H9 (cell line): ENCODE data around the gene HAT1. TPM values are rescaled to one million over a fixed set of nuclear protein-coding genes. Genes with fewer than 3 reads are reported as not detected.

Source experiments
- DNase-seq: peaks from one replicate; pipeline ENCODE4 v3.0.0-alpha.2; 2017
- H2AFZ ChIP-seq: one replicate; pipeline ENCODE4 v1.6.1; 2013; ENCODE audit warnings: mild to moderate bottlenecking, low read length, control low read depth, moderate library complexity
- H2AK5ac ChIP-seq: 2 replicates; pipeline ENCODE4 v1.6.1; 2013; ENCODE audit warnings: low read length, control low read depth, mixed read lengths; ENCODE audit not compliant: insufficient read length
- H2BK120ac ChIP-seq: one replicate; pipeline ENCODE4 v1.6.1; 2013; ENCODE audit warnings: low read depth, mild to moderate bottlenecking, low read length, control low read depth, inconsistent platforms; ENCODE audit not compliant: poor library complexity, severe bottlenecking
- H2BK12ac ChIP-seq: 2 replicates; pipeline ENCODE4 v1.6.1; 2013; ENCODE audit warnings: low read length, control low read depth, mixed read lengths, low read depth; ENCODE audit not compliant: insufficient read length
- H2BK15ac ChIP-seq: 2 replicates; pipeline ENCODE4 v1.6.1; 2013; ENCODE audit warnings: low read depth, low read length, control low read depth
- H2BK20ac ChIP-seq: one replicate; pipeline ENCODE4 v1.6.1; 2013; ENCODE audit warnings: low read depth, mild to moderate bottlenecking, low read length, control low read depth, inconsistent platforms; ENCODE audit not compliant: poor library complexity, severe bottlenecking
- H2BK5ac ChIP-seq: 2 replicates; pipeline ENCODE4 v1.6.1; 2013; ENCODE audit warnings: low read length, control low read depth, mixed read lengths; ENCODE audit not compliant: insufficient read length
- H3K14ac ChIP-seq: 2 replicates; pipeline ENCODE4 v1.6.1; 2013; ENCODE audit warnings: low read length, control low read depth; ENCODE audit not compliant: insufficient read depth
- H3K18ac ChIP-seq: 2 replicates; pipeline ENCODE4 v1.6.1; 2013; ENCODE audit warnings: low read depth, mild to moderate bottlenecking, mixed read lengths, low read length, control low read depth; ENCODE audit not compliant: insufficient read length
- H3K23ac ChIP-seq: 2 replicates; pipeline ENCODE4 v1.6.1; 2013; ENCODE audit warnings: low read length, control low read depth, mixed read lengths, low read depth; ENCODE audit not compliant: insufficient read length
- H3K23me2 ChIP-seq: 2 replicates; pipeline ENCODE4 v1.6.1; 2013; ENCODE audit warnings: low read depth, mild to moderate bottlenecking, mixed read lengths, low read length, control low read depth; ENCODE audit not compliant: insufficient read length, poor library complexity, severe bottlenecking
- H3K27ac ChIP-seq: 2 replicates; pipeline ENCODE4 v1.5.1; 2013; ENCODE audit warnings: low read length, control low read depth, mixed read lengths, low read depth; ENCODE audit not compliant: insufficient read length
- H3K27me3 ChIP-seq: 2 replicates; pipeline ENCODE4 v1.6.1; 2013; ENCODE audit warnings: low read length, control low read depth, inconsistent platforms; ENCODE audit not compliant: insufficient read depth
- H3K4ac ChIP-seq: 2 replicates; pipeline ENCODE4 v1.6.1; 2013; ENCODE audit warnings: low read depth, mild to moderate bottlenecking, control low read depth, inconsistent platforms, low read length, moderate library complexity
- H3K4me1 ChIP-seq: 2 replicates; pipeline ENCODE4 v1.6.1; 2013; ENCODE audit warnings: low read length, control low read depth, inconsistent platforms; ENCODE audit not compliant: insufficient read depth
- H3K4me2 ChIP-seq: 2 replicates; pipeline ENCODE4 v1.6.1; 2013; ENCODE audit warnings: low read length, control low read depth, mixed read lengths; ENCODE audit not compliant: insufficient read length, insufficient read depth
- H3K56ac ChIP-seq: 2 replicates; pipeline ENCODE4 v1.6.1; 2013; ENCODE audit warnings: low read depth, mild to moderate bottlenecking, mixed read lengths, low read length, control low read depth; ENCODE audit not compliant: insufficient read length
- H3K79me1 ChIP-seq: 2 replicates; pipeline ENCODE4 v1.6.1; 2013; ENCODE audit warnings: low read depth, mild to moderate bottlenecking, moderate library complexity, low read length, control low read depth, inconsistent platforms; ENCODE audit not compliant: insufficient read depth, poor library complexity, severe bottlenecking
- H3K79me2 ChIP-seq: 2 replicates; pipeline ENCODE4 v1.6.1; 2013; ENCODE audit warnings: low read length, control low read depth, inconsistent platforms; ENCODE audit not compliant: insufficient read depth
- H3K9ac ChIP-seq: 2 replicates; pipeline ENCODE4 v1.6.1; 2013; ENCODE audit warnings: low read length, control low read depth, mixed read lengths; ENCODE audit not compliant: insufficient read length; ENCODE audit errors: extremely low read depth
- H3K9me3 ChIP-seq: one replicate; pipeline ENCODE4 v1.6.1; 2013; ENCODE audit warnings: low read depth, low read length, inconsistent platforms; ENCODE audit not compliant: control insufficient read depth
- H3T11ph ChIP-seq: one replicate; pipeline ENCODE4 v1.6.1; 2013; ENCODE audit warnings: mild to moderate bottlenecking, low read length, control low read depth, inconsistent platforms
- H4K20me1 ChIP-seq: one replicate; pipeline ENCODE4 v1.6.1; 2013; ENCODE audit not compliant: control insufficient read depth, insufficient read length, insufficient read depth
- H4K5ac ChIP-seq: 2 replicates; pipeline ENCODE4 v1.6.1; 2013; ENCODE audit warnings: low read depth, mild to moderate bottlenecking, mixed read lengths, low read length, control low read depth; ENCODE audit not compliant: insufficient read length
- H4K8ac ChIP-seq: replicated peaks from 2 replicates; pipeline ENCODE4 v1.6.1; 2013; ENCODE audit warnings: low read length, control low read depth, mixed read lengths, low read depth; ENCODE audit not compliant: insufficient read length
- H4K91ac ChIP-seq: 2 replicates; pipeline ENCODE4 v1.6.1; 2013; ENCODE audit warnings: low read depth, mild to moderate bottlenecking, moderate library complexity, mixed read lengths, low read length, control low read depth; ENCODE audit not compliant: insufficient read length
- H3K27ac Mint-ChIP-seq, 3 experiments: 2 replicates in 2 of 3; 3 replicates in 1 of 3; pipeline ENCODE4 v1.8.0; 2020 to 2021; ENCODE audit warnings: mixed read lengths in 3 of 3, mild to moderate bottlenecking in 1 of 3, moderate library complexity in 1 of 3
- H3K27me3 Mint-ChIP-seq: 2 replicates; pipeline ENCODE4 v1.8.0; 2021; ENCODE audit warnings: low read depth, mild to moderate bottlenecking, moderate library complexity, mixed read lengths
- H3K36me3 Mint-ChIP-seq, 3 experiments: 2 replicates in 2 of 3; 3 replicates in 1 of 3; pipeline ENCODE4 v1.8.0; 2020 to 2021; ENCODE audit warnings: low read depth in 3 of 3, mixed read lengths in 3 of 3; ENCODE audit not compliant: insufficient read depth in 1 of 3
- H3K4me1 Mint-ChIP-seq, 2 experiments: 2 replicates each; pipeline ENCODE4 v1.8.0; 2020; ENCODE audit warnings: mixed read lengths in 2 of 2
- H3K4me3 Mint-ChIP-seq, 2 experiments: 2 replicates in 1 of 2; 3 replicates in 1 of 2; pipeline ENCODE4 v1.8.0; 2020 to 2021; ENCODE audit warnings: mild to moderate bottlenecking in 2 of 2, mixed read lengths in 2 of 2, moderate library complexity in 1 of 2
- H3K9me3 Mint-ChIP-seq, 2 experiments: 2 replicates in 1 of 2; 3 replicates in 1 of 2; pipeline ENCODE4 v1.8.0; 2020; ENCODE audit warnings: mild to moderate bottlenecking in 2 of 2, mixed read lengths in 2 of 2, moderate library complexity in 1 of 2
- WGBS: extraction: QIAGEN DNeasy Blood & Tissue Kit; methylation state at CpG from one replicate; pipeline ENCODE4 v1.1.7; 2013; ENCODE audit warnings: missing lambda C conversion rate, low lambda C conversion rate, mixed read lengths; ENCODE audit not compliant: insufficient read length; ENCODE audit errors: extremely low coverage; 5-methylcytosine and 5-hydroxymethylcytosine counted together
- total RNA-seq: library from RNA; stranded (reverse); gene quantifications from 2 replicates; pipeline ENCODE4 v1.2.1, GENCODE V29; 2021
- TF ChIP-seq, protein P1 (sequence below): fragments of 200-600 bp; sonication (generic); conservative IDR thresholded peaks from 3 replicates; pipeline ENCODE4 v1.8.0; 2021; ENCODE audit warnings: antibody characterized with exemption, mild to moderate bottlenecking

Gene HAT1
- total RNA-seq, 1 experiment from 2014 or later, result 73.0 TPM

DNA sequence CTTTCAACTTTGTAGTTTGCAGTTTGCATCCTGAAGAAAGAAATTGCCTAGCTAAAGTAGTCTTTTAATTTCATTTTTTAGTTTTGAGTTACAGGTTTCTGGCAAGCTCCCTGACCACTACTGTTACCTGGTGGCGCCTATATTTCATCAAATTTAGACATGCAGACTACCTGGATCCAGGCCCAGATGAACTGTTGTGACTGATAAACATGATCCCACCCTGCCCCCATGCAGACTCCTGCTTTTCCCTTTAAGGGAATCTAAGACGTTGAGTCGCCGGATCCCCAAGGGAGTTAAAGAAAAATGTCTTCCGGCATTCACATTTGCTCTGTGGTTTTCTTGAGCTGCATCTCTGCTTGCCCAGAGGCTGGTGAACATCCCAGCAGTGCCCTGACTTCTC lies 99.7 kb downstream of the HAT1 start:
- peak overlapping the region in 1 of 2 experiments; percentile 21; a peak in 1 of 5 replicates for H3K4me3 Mint-ChIP-seq
- TF ChIP-seq, protein P1, sequence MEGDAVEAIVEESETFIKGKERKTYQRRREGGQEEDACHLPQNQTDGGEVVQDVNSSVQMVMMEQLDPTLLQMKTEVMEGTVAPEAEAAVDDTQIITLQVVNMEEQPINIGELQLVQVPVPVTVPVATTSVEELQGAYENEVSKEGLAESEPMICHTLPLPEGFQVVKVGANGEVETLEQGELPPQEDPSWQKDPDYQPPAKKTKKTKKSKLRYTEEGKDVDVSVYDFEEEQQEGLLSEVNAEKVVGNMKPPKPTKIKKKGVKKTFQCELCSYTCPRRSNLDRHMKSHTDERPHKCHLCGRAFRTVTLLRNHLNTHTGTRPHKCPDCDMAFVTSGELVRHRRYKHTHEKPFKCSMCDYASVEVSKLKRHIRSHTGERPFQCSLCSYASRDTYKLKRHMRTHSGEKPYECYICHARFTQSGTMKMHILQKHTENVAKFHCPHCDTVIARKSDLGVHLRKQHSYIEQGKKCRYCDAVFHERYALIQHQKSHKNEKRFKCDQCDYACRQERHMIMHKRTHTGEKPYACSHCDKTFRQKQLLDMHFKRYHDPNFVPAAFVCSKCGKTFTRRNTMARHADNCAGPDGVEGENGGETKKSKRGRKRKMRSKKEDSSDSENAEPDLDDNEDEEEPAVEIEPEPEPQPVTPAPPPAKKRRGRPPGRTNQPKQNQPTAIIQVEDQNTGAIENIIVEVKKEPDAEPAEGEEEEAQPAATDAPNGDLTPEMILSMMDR, result no peak

More for the DNA sequence above, 99.7 kb downstream of the HAT1 start:
- no peak overlapping the region for H3K56ac ChIP-seq
- H2BK15ac ChIP-seq, result no peak overlapping the region
- no peaks in the 10 kb centered on the region for H3K79me2 ChIP-seq
- no peaks in the 10 kb centered on the region for H3K23me2 ChIP-seq
- H3K4me2 ChIP-seq, result no peak overlapping the region
- Mint-ChIP-seq H3K27ac (peak overlapping the region in 2 of 3 experiments; percentile 86 to 92; a peak in 4 of 7 replicates), H3K9me3 (no peaks in the 10 kb centered on the region), H3K36me3 (no peaks in the 10 kb centered on the region), H3K4me1 (peaks cover 13 to 15% of the 10 kb centered on the region in 2 experiments), H3K27me3 (no peaks in the 10 kb centered on the region)
- no peak overlapping the region for H3K9ac ChIP-seq
- H4K5ac ChIP-seq, result no peak overlapping the region
- peaks cover 2% of the 10 kb centered on the region; the same call in 1 of the 2 replicates for H3K4me1 ChIP-seq
- H3K9me3 ChIP-seq, result no peaks in the 10 kb centered on the region
- no peak overlapping the region for H2AK5ac ChIP-seq
- no peak overlapping the region for H2BK12ac ChIP-seq
- no CpG with 5 or more reads among the region's 5 CpGs for WGBS
- no peak overlapping the region for H2BK20ac ChIP-seq
- H3K18ac ChIP-seq, result no peak overlapping the region
- H3K27ac ChIP-seq, result no peak overlapping the region
- H3K14ac ChIP-seq, result no peak overlapping the region
- H3K23ac ChIP-seq, result no peak overlapping the region
- no peaks in the 10 kb centered on the region for H3K27me3 ChIP-seq
- H2BK5ac ChIP-seq, result no peak overlapping the region
- H2BK120ac ChIP-seq, result no peak overlapping the region
- no peak overlapping the region for H3T11ph ChIP-seq
- H4K20me1 ChIP-seq, result no peaks in the 10 kb centered on the region
- no peak overlapping the region for H2AFZ ChIP-seq
- DNase-seq, result no peak
- no peak overlapping the region for H4K91ac ChIP-seq
- no peak overlapping the region for H3K4ac ChIP-seq
- H4K8ac ChIP-seq, result no peak overlapping the region
- H3K79me1 ChIP-seq, result no peaks in the 10 kb centered on the region
